ENCODE data around the gene APAF1. TPM values are rescaled to one million over a fixed set of nuclear protein-coding genes. Genes with fewer than 3 reads are reported as not detected.

The APAF1 gene
- total and polyA plus RNA-seq, 4 donors, result 1.9 to 11.6 (median 6.6) TPM

DNA sequence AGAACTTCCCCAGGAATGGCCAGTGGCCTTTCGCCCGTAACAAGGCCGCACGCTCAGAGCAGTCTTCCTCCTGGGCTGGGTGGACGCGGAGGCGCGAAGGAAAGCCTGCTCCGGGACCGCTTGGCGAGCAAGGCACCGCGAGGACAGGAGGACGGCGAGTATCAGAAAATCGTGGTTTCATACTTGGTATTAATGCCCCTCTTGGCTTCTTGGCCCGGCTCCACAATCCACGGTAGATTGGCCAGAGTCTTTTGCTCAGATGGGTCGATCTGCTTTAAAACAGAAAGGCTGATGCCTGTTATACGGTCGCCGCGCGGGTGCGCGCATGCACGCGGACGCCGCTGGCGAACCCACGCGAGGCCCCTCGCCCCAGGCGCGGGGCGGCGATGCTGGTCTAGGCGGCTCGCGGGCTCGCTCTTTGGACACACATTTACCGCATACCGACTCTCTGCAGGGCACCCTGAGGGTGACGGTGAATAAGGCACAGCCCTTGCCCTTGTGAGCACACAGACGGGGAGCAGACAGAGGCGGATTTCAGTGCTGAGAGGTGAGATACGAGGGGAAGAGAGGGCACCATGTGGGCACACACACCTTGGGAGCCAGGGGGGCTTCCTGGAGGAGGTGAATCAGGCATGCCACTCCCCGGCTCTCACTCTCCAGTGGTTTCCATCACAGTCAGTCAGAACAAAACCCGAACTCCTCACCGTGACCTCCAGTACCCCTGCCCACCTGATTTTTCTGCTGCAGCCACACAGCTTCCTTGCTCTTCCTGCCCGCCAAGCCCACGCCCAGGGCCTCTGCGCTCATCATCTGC lies 100.7 kb downstream of the APAF1 start:
- Histone ChIP-seq H3K4me1 (ENCODE audit: control insufficient read depth in 4 of 4, insufficient read depth in 4 of 4, low read length in 3 of 4) (peaks cover 0 to 9% (median 7%) of the 10 kb centered on the region in 4 donors), H3K9ac (ENCODE audit: low read depth in 1 of 2, low read length in 2 of 2) (no peak overlapping the region), H3K36me3 (ENCODE audit: control insufficient read depth in 4 of 4, insufficient read depth in 3 of 4, low read depth in 1 of 4, low read length in 3 of 4) (no peaks in the 10 kb centered on the region), H3K9me3 (ENCODE audit: control insufficient read depth in 4 of 4, low read length in 3 of 4) (no peaks in the 10 kb centered on the region), H3K27ac (ENCODE audit: low read depth in 1 of 2, low read length in 2 of 2) (no peak overlapping the region), H3K27me3 (ENCODE audit: control insufficient read depth in 4 of 4, insufficient read depth in 4 of 4, low read length in 3 of 4) (peaks cover 0 to 11% (median 4%) of the 10 kb centered on the region in 4 donors), H3K4me3 (ENCODE audit: low read depth in 1 of 3, low read length in 3 of 3) (peak overlapping the region in 2 of 3 donors; percentile 53 to 71)
- no peak for DNase-seq (ENCODE audit: low spot score)
- WGBS, result 18% methylated on average over 54 of the region's 54 CpGs
- TF ChIP-seq FOXA2 (IDR thresholded peaks at IDR 0.05) (no peak), NR2F2 (IDR thresholded peaks at IDR 0.05) (no peak), HNF4A (conservative IDR thresholded peaks at IDR 0.05) (no peak), JUND (IDR thresholded peaks at IDR 0.05) (no peak), SP1 (IDR thresholded peaks at IDR 0.05) (no peak), RAD21 (IDR thresholded peaks at IDR 0.05) (no peak), EGR1 (IDR thresholded peaks at IDR 0.05; ENCODE audit: low read depth in 2 of 2) (no peak), FOXA1 (IDR thresholded peaks at IDR 0.05) (no peak), HNF4G (IDR thresholded peaks at IDR 0.05) (no peak), YY1 (IDR thresholded peaks at IDR 0.05) (no peak), GABPA (IDR thresholded peaks at IDR 0.05 in 1 of 2, conservative IDR thresholded peaks at IDR 0.05 in 1 of 2) (no peak)
- TF ChIP-seq, protein P1, sequence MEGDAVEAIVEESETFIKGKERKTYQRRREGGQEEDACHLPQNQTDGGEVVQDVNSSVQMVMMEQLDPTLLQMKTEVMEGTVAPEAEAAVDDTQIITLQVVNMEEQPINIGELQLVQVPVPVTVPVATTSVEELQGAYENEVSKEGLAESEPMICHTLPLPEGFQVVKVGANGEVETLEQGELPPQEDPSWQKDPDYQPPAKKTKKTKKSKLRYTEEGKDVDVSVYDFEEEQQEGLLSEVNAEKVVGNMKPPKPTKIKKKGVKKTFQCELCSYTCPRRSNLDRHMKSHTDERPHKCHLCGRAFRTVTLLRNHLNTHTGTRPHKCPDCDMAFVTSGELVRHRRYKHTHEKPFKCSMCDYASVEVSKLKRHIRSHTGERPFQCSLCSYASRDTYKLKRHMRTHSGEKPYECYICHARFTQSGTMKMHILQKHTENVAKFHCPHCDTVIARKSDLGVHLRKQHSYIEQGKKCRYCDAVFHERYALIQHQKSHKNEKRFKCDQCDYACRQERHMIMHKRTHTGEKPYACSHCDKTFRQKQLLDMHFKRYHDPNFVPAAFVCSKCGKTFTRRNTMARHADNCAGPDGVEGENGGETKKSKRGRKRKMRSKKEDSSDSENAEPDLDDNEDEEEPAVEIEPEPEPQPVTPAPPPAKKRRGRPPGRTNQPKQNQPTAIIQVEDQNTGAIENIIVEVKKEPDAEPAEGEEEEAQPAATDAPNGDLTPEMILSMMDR (IDR thresholded peaks at IDR 0.05; ENCODE audit: low read depth, low read length, missing input control), result no peak
- TF ChIP-seq, protein P2, sequence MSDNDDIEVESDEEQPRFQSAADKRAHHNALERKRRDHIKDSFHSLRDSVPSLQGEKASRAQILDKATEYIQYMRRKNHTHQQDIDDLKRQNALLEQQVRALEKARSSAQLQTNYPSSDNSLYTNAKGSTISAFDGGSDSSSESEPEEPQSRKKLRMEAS (IDR thresholded peaks at IDR 0.05), result no peak
- TF ChIP-seq, protein P3, sequence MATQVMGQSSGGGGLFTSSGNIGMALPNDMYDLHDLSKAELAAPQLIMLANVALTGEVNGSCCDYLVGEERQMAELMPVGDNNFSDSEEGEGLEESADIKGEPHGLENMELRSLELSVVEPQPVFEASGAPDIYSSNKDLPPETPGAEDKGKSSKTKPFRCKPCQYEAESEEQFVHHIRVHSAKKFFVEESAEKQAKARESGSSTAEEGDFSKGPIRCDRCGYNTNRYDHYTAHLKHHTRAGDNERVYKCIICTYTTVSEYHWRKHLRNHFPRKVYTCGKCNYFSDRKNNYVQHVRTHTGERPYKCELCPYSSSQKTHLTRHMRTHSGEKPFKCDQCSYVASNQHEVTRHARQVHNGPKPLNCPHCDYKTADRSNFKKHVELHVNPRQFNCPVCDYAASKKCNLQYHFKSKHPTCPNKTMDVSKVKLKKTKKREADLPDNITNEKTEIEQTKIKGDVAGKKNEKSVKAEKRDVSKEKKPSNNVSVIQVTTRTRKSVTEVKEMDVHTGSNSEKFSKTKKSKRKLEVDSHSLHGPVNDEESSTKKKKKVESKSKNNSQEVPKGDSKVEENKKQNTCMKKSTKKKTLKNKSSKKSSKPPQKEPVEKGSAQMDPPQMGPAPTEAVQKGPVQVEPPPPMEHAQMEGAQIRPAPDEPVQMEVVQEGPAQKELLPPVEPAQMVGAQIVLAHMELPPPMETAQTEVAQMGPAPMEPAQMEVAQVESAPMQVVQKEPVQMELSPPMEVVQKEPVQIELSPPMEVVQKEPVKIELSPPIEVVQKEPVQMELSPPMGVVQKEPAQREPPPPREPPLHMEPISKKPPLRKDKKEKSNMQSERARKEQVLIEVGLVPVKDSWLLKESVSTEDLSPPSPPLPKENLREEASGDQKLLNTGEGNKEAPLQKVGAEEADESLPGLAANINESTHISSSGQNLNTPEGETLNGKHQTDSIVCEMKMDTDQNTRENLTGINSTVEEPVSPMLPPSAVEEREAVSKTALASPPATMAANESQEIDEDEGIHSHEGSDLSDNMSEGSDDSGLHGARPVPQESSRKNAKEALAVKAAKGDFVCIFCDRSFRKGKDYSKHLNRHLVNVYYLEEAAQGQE (IDR thresholded peaks at IDR 0.05), result no peak

DNA sequence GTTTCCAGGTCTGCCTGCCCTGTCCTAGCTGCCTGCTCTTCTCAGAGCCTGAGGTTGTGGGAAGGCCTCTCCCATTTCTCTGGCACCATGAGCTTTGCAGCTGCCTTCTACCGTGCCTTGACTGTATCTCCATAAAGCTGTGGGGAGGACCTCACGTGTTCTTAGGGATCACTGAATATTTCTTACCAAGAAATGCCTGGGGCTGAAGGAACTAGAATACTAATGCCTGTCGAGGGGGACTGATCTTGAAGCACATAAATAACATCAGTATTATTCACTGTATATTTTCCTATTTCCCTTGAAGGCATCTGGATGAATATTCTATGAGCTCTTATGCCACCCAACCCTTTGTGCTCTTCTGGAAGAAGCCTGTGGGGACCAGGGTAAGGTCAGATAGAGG lies 103.4 kb downstream of the APAF1 start:
- WGBS, result 78% methylated on average over 3 of the region's 3 CpGs
- TF ChIP-seq SP1 (IDR thresholded peaks at IDR 0.05), result no peak
- TF ChIP-seq, protein P4, sequence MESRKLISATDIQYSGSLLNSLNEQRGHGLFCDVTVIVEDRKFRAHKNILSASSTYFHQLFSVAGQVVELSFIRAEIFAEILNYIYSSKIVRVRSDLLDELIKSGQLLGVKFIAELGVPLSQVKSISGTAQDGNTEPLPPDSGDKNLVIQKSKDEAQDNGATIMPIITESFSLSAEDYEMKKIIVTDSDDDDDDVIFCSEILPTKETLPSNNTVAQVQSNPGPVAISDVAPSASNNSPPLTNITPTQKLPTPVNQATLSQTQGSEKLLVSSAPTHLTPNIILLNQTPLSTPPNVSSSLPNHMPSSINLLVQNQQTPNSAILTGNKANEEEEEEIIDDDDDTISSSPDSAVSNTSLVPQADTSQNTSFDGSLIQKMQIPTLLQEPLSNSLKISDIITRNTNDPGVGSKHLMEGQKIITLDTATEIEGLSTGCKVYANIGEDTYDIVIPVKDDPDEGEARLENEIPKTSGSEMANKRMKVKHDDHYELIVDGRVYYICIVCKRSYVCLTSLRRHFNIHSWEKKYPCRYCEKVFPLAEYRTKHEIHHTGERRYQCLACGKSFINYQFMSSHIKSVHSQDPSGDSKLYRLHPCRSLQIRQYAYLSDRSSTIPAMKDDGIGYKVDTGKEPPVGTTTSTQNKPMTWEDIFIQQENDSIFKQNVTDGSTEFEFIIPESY (IDR thresholded peaks at IDR 0.05), result no peak
- TF ChIP-seq, protein P5, sequence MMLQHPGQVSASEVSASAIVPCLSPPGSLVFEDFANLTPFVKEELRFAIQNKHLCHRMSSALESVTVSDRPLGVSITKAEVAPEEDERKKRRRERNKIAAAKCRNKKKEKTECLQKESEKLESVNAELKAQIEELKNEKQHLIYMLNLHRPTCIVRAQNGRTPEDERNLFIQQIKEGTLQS (IDR thresholded peaks at IDR 0.05), result no peak
- TF ChIP-seq, protein P1 (IDR thresholded peaks at IDR 0.05; ENCODE audit: low read depth, low read length, missing input control), result no peak
- TF ChIP-seq JUND (IDR thresholded peaks at IDR 0.05), result no peak
- no peak for TF ChIP-seq HNF4G (IDR thresholded peaks at IDR 0.05)
- no peak for TF ChIP-seq TAF1 (conservative IDR thresholded peaks at IDR 0.05)
- TF ChIP-seq FOXA1 (IDR thresholded peaks at IDR 0.05), result no peak
- TF ChIP-seq GABPA (IDR thresholded peaks at IDR 0.05 in 1 of 2, conservative IDR thresholded peaks at IDR 0.05 in 1 of 2), result no peak
- TF ChIP-seq RXRA (IDR thresholded peaks at IDR 0.05), result no peak

More for the DNA sequence above, 103.4 kb downstream of the APAF1 start:
- H3K9me3 ChIP-seq (ENCODE audit: control insufficient read depth in 4 of 4, low read length in 3 of 4), result no peaks in the 10 kb centered on the region
- H3K4me1 ChIP-seq (ENCODE audit: control insufficient read depth in 4 of 4, insufficient read depth in 4 of 4, low read length in 3 of 4), result peaks cover 0 to 9% (median 7%) of the 10 kb centered on the region in 4 donors
- peaks cover 0 to 11% (median 4%) of the 10 kb centered on the region in 4 donors for H3K27me3 ChIP-seq (ENCODE audit: control insufficient read depth in 4 of 4, insufficient read depth in 4 of 4, low read length in 3 of 4)
- no peak for DNase-seq (ENCODE audit: low spot score)
- H3K36me3 ChIP-seq (ENCODE audit: control insufficient read depth in 4 of 4, insufficient read depth in 3 of 4, low read depth in 1 of 4, low read length in 3 of 4), result no peaks in the 10 kb centered on the region
- H3K27ac ChIP-seq (ENCODE audit: low read depth in 1 of 2, low read length in 2 of 2), result no peak overlapping the region
- H3K9ac ChIP-seq (ENCODE audit: low read depth in 1 of 2, low read length in 2 of 2), result no peak overlapping the region
- H3K4me3 ChIP-seq (ENCODE audit: low read depth in 1 of 3, low read length in 3 of 3), result no peak overlapping the region

All from liver (tissue), 9 donors.